GM15510 (cell line): Measurements from ENCODE around the gene SLC34A3.

Experiments used
- POLR2A ChIP-seq: IDR thresholded peaks from 3 replicates; pipeline ENCODE4 v1.6.1; 2011; ENCODE audit warnings: borderline replicate concordance; ENCODE audit not compliant: insufficient read length; ENCODE audit errors: extremely low read depth

The SLC34A3 gene

GRCh38 chr9:137191691-137192447, 38.8 kb upstream of the SLC34A3 start:
- no peak for TF ChIP-seq POLR2A

- no peak for TF ChIP-seq POLR2A
Measured at GRCh38 chr9:137192448-137192780, 38.3 kb upstream of the SLC34A3 start.

DNA sequence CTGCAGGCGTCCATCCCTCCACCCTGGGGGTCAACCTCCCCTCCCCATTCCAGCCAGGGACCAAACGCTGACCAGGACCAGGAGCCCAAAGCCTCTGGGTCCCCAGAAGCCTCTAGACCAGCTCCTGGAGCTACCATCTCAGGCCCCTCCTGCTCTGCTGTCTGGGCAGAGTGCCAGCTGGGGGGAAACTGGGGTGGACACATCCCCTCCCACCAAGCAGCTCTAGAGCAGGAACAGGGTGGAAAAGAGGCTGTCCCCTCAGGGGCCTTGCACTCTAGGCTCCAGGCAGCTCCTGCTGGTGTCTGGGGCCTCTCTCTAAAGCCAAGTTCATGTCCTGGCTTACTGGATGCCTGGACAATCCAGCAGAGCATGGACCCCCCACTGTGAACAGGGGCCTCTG, 37.8 kb upstream of the SLC34A3 start:
- TF ChIP-seq POLR2A: no peak

DNA sequence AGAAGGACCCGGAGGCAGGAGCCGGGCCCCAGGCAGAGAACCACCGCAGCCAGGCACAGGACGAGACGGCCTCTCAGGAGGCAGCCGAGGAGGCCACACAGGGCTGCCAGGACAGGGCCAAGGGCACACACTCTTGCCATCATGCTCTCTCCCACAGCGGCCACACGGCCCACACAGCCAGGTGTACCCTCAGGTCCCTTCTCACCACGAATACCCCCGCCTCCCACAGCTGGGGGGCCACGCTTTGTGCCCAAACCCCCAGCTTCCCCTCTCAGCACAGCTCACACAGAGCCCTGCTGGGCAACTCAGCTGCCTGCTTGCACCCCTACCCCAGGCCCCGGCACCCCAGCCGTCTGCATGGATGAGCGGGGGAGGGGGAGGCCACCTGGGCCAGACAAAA, 36.9 kb upstream of the SLC34A3 start:
- no peak for TF ChIP-seq POLR2A

DNA sequence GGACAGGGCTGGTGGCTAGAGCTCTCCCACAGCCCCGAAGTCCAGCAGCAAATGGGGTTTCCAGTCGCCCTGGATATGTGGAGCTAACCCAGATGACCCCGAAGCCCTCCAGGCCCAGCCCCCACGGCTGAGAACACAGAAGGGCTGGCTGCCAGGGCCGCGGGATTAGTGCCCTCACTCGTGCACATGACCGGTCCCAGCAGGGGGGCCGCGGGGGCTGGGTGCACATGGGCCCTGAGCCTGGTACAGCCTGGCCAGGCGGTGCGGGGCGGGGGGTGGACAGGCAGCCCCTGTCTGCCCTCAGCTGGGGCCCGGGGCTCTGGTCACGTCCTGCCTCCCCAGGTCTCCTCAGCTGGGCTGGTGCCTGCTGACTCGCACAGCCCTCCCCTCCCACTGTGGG, 36.3 kb upstream of the SLC34A3 start:
- TF ChIP-seq POLR2A: no peak

GRCh38 chr9:137194909-137195308, 35.8 kb upstream of the SLC34A3 start:
- TF ChIP-seq POLR2A: no peak

- no peak for TF ChIP-seq POLR2A
Measured at GRCh38 chr9:137195525-137196220, 35.0 kb upstream of the SLC34A3 start.

DNA sequence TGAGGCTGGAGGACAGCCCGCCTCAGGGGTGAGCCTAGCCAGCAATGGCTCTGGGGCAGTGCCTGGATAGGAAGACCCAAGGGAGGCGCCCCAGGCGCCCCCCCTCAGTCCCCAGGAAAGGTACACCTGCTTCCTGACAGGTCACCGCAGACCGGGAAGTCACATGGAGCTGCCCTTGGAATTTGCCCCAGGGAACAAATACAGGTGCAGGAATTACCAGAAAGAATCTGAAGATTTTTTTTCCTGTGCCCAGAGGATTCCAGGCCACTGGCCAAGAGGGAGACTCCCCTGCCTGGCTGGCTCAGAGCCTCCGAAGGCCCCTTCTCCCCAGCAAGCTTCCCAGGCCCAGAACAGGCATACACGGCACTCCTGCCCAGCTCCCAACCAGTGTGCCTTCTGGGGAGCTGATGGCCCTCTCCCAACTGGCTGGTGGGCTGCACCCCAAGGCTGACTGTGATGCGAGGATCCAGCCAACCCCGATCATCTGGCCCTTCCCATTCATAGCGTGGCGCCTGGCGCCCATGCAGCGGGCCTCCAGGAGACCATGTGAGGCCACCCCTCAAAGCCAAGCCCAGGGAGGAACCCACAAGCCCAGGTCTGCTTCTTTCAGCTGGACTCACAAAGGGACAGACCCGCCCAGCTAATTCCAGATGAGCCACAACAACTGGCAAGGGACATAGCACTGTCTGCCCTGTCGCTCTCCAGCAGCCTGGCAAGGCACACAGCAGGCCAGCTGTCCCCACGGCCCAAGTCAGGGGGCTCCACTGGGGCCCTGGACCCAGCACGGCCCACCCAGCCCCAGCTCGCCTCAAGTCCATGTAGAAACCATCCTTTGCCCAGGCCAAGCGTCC, 32.4 kb upstream of the SLC34A3 start:
- TF ChIP-seq POLR2A: no peak

- TF ChIP-seq POLR2A: no peak
Measured at GRCh38 chr9:137198902-137199283, 31.8 kb upstream of the SLC34A3 start.

GRCh38 chr9:137199411-137200121, 31.1 kb upstream of the SLC34A3 start:
- no peak for TF ChIP-seq POLR2A

GRCh38 chr9:137200311-137201204, 30.1 kb upstream of the SLC34A3 start, which contains the start of gene TPRN:
Gene TPRN, minus strand, starts transcription at chr9:137200741. Its CDS starts 30 bp downstream, at chr9:137200711.
- peak; percentile 94 for TF ChIP-seq POLR2A

DNA sequence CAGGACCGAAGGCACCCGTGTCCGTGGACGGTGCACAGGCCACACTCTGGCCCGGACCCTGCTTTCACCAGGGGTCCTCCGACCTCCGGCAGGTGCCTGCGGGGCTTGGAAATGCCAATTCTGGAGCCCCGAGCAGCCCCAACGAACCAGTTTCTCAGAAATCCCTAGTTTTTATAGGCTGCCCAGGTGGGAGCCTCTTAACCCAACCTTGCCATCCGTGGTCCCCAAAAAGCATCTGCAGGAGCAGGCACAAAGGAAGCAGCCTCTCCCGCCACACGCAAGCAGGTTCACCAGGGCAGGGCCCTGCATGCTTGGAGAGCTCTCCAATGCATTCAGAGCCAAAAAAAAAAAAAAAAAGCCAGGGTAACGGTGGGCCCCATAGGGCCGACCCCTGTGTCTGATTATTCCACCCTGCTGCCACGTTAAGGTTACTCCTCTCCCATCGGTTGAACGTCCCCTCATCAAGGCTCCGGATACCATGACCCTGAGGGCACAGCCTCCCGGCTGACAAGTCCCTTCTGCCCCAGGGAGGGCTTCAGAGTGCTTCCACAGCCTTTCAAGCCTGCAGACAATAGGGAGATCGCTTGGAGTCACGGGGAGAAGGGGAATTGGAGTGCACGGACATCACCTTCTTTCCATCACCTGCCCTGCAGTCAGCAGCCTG, 29.4 kb upstream of the SLC34A3 start:
- no peak for TF ChIP-seq POLR2A

DNA sequence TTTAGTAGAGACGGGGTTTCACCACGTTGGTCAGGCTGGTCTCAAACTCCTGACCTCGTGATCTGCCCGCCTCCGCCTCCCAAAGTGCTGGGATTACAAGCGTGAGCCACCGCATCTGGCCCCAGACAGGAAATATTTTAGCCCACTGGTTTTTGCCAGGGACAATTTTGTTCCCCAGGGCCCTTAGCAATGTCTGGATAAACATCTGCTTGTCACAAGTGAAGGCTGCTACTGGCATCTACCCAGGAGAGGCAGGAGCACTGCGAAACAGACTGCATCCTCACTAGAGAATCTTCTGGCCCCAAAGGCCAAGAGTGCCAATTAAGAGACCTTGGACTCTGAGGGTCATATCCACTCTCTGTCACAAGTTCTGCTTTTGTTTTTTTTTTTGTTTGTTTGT, 27.7 kb upstream of the SLC34A3 start:
- no peak for TF ChIP-seq POLR2A

- no peak for TF ChIP-seq POLR2A
Measured at GRCh38 chr9:137204731-137205125, 26.0 kb upstream of the SLC34A3 start.
